NCI-H82 (cell line): ENCODE measurements around the gene XRRA1.
"Not testable (repeated sequence)": the region's sequence is repeated elsewhere in the genome, so short reads cannot be mapped to it uniquely, and the experiment has no call there.

Experiments used
- DNase-seq: peaks from one replicate; lab custom pipeline; 2025; lab: John Stamatoyannopoulos, UW

The XRRA1 gene

GRCh38 chr11:74825596-74825995 is 123.3 kb downstream of the XRRA1 start:
- DNase-seq, result not testable (repeated sequence)

GRCh38 chr11:74824285-74824982 is 124.5 kb downstream of the XRRA1 start:
- DNase-seq, result no peak

- DNase-seq, result no peak
These were observed 126.7 kb downstream of the XRRA1 start for GRCh38 chr11:74822170-74822569.

GRCh38 chr11:74820763-74821162 is 128.1 kb downstream of the XRRA1 start:
- DNase-seq, result no peak

GRCh38 chr11:74819400-74819799 is 129.5 kb downstream of the XRRA1 start:
- peak; percentile 68 for DNase-seq

GRCh38 chr11:74818283-74818946 is 130.5 kb downstream of the XRRA1 start:
- DNase-seq, result no peak

- no peak for DNase-seq
These were observed 132.2 kb downstream of the XRRA1 start for GRCh38 chr11:74816664-74817063.

- no peak for DNase-seq
These were observed 132.9 kb downstream of the XRRA1 start for GRCh38 chr11:74815966-74816365.

GRCh38 chr11:74809801-74810200 is 139.1 kb downstream of the XRRA1 start:
- DNase-seq, result no peak

- DNase-seq, result no peak
These were observed 142.6 kb downstream of the XRRA1 start for GRCh38 chr11:74806267-74806666.

- no peak for DNase-seq
These were observed 157.4 kb downstream of the XRRA1 start for GRCh38 chr11:74791333-74792100.
